Kidney epithelial cell (primary cell): ENCODE measurements around the gene MYO18B. TPM values are rescaled to one million over a fixed set of nuclear protein-coding genes. Genes with fewer than 3 reads are reported as not detected.

Source experiments
- DNase-seq: peaks from one replicate; pipeline ENCODE4 v3.0.0-alpha.2; 2010; ENCODE audit warnings: low read depth
- H3K27me3 ChIP-seq: 2 replicates; pipeline ENCODE4 v1.6.0; 2011; ENCODE audit warnings: low read length; ENCODE audit not compliant: control insufficient read depth, insufficient read depth
- H3K36me3 ChIP-seq: 2 replicates; pipeline ENCODE4 v1.5.1; 2011; ENCODE audit warnings: low read length; ENCODE audit not compliant: control insufficient read depth, insufficient read depth
- H3K4me3 ChIP-seq: 2 replicates; pipeline ENCODE4 v1.5.1; 2011; ENCODE audit warnings: low read depth, mild to moderate bottlenecking, control low read depth, low read length
- total RNA-seq: library from RNA; depleted of rRNA; stranded (reverse); fragments of >200 nt; gene quantifications from 2 replicates; pipeline ENCODE4 v1.2.3, GENCODE V29; 2015
- TF ChIP-seq, protein P1 (sequence below): IDR thresholded peaks from 2 replicates; pipeline ENCODE4 v1.5.1; 2011; ENCODE audit warnings: mild to moderate bottlenecking, moderate library complexity, low read length, control low read depth, inconsistent platforms; ENCODE audit not compliant: insufficient read depth, poor library complexity, severe bottlenecking

Gene MYO18B
- total RNA-seq, 1 donor from 2014 or later, result not detected

GRCh38 chr22:26016916-26017315 lies 274.9 kb downstream of the MYO18B start:
- no peak for DNase-seq
- TF ChIP-seq, protein P1, sequence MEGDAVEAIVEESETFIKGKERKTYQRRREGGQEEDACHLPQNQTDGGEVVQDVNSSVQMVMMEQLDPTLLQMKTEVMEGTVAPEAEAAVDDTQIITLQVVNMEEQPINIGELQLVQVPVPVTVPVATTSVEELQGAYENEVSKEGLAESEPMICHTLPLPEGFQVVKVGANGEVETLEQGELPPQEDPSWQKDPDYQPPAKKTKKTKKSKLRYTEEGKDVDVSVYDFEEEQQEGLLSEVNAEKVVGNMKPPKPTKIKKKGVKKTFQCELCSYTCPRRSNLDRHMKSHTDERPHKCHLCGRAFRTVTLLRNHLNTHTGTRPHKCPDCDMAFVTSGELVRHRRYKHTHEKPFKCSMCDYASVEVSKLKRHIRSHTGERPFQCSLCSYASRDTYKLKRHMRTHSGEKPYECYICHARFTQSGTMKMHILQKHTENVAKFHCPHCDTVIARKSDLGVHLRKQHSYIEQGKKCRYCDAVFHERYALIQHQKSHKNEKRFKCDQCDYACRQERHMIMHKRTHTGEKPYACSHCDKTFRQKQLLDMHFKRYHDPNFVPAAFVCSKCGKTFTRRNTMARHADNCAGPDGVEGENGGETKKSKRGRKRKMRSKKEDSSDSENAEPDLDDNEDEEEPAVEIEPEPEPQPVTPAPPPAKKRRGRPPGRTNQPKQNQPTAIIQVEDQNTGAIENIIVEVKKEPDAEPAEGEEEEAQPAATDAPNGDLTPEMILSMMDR, result no peak
- no peak overlapping the region for H3K4me3 ChIP-seq
- no peaks in the 10 kb centered on the region for H3K27me3 ChIP-seq
- no peaks in the 10 kb centered on the region for H3K36me3 ChIP-seq

DNA sequence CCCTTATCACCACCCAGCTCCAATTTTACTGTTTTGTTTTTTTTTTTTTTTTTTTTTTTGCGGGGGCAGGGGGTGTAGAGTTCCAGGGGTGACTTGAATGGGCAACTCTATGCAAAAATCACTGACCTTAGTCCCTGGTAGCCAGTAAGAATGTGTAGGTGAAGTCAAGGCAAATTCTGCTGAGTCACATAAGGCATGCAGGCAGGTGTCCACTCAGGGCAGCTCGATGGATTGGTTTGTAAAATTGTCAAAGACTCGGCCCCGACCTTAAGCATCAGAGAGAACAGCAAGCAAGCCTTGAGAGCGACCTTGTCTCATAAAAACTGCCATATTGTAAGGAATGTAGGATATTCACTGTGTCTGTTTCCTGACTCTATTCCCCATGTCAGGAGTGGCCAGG lies 275.9 kb downstream of the MYO18B start:
- no peak overlapping the region for H3K4me3 ChIP-seq
- no peaks in the 10 kb centered on the region for H3K36me3 ChIP-seq
- no peaks in the 10 kb centered on the region for H3K27me3 ChIP-seq
- DNase-seq, result no peak
- TF ChIP-seq, protein P1, result no peak

- TF ChIP-seq, protein P1, result no peak
- Histone ChIP-seq H3K27me3 (no peaks in the 10 kb centered on the region), H3K36me3 (no peaks in the 10 kb centered on the region), H3K4me3 (no peak overlapping the region)
- DNase-seq, result no peak
Observed at GRCh38 chr22:26019596-26019995, 277.6 kb downstream of the MYO18B start.

- no peaks in the 10 kb centered on the region for H3K36me3 ChIP-seq
- no peak for DNase-seq
- TF ChIP-seq, protein P1, result no peak
- H3K4me3 ChIP-seq, result no peak overlapping the region
- no peaks in the 10 kb centered on the region for H3K27me3 ChIP-seq
Observed at GRCh38 chr22:26021516-26021915, 279.5 kb downstream of the MYO18B start.

- no peak for DNase-seq
- no peak overlapping the region for H3K4me3 ChIP-seq
- TF ChIP-seq, protein P1, result no peak
- no peaks in the 10 kb centered on the region for H3K27me3 ChIP-seq
- H3K36me3 ChIP-seq, result no peaks in the 10 kb centered on the region
Observed at GRCh38 chr22:26023104-26023775, 281.3 kb downstream of the MYO18B start.

GRCh38 chr22:26025626-26026025 lies 283.6 kb downstream of the MYO18B start:
- H3K4me3 ChIP-seq, result no peak overlapping the region
- TF ChIP-seq, protein P1, result no peak
- DNase-seq, result no peak
- H3K27me3 ChIP-seq, result no peaks in the 10 kb centered on the region
- H3K36me3 ChIP-seq, result no peaks in the 10 kb centered on the region
